Common myeloid progenitor, CD34-positive (primary cell): ENCODE data around the gene NCS1.

Experiments used
- CTCF ChIA-PET: fragments of 350-600 bp; sonication (Branson Sonifier 250); formaldehyde crosslinking; loops from one replicate; lab custom pipeline; 2021; ENCODE audit warnings: antibody characterized with exemption; lab: Charles Lee
- POLR2A ChIA-PET: fragments of 350-600 bp; sonication (Branson Sonifier 250); formaldehyde crosslinking; loops from one replicate; lab custom pipeline; 2021; ENCODE audit warnings: antibody characterized with exemption; lab: Charles Lee
- DNase-seq, 3 donors: peaks; one replicate each; pipeline versions ENCODE4 v3.0.0 to v3.0.0-alpha.2; 2013
- H3K27ac ChIP-seq, 2 experiments: 1 replicate in 1 of 2; 2 replicates in 1 of 2; pipeline ENCODE4 v1.7.0; 2013; ENCODE audit warnings: inconsistent platforms in 2 of 2, low read length in 2 of 2, mild to moderate bottlenecking in 2 of 2, low read depth in 1 of 2, moderate library complexity in 1 of 2; ENCODE audit not compliant: severe bottlenecking in 2 of 2, insufficient read depth in 1 of 2, poor library complexity in 1 of 2
- H3K27me3 ChIP-seq, 5 experiments: replicated peaks in 2 of 5; 1 replicate in 3 of 5; 2 replicates in 2 of 5; pipeline versions ENCODE4 v1.6.1 to v1.7.0; 2013; ENCODE audit warnings: low read length in 4 of 5, mild to moderate bottlenecking in 2 of 5, moderate library complexity in 2 of 5, inconsistent platforms in 1 of 5; ENCODE audit not compliant: insufficient read depth in 5 of 5, control insufficient read depth in 4 of 5
- H3K36me3 ChIP-seq, 4 experiments: 1 replicate in 2 of 4; 2 replicates in 2 of 4; pipeline versions ENCODE4 v1.6.1 to v1.7.0; 2013; ENCODE audit warnings: low read length in 3 of 4, control low read depth in 1 of 4, mild to moderate bottlenecking in 1 of 4; ENCODE audit not compliant: control insufficient read depth in 4 of 4, insufficient read depth in 4 of 4
- H3K4me1 ChIP-seq, 4 experiments: 1 replicate in 3 of 4; 2 replicates in 1 of 4; pipeline versions ENCODE4 v1.6.1 to v1.7.1; 2013; ENCODE audit warnings: low read length in 3 of 4, mild to moderate bottlenecking in 3 of 4, control low read depth in 1 of 4, inconsistent platforms in 1 of 4, moderate library complexity in 1 of 4; ENCODE audit not compliant: control insufficient read depth in 4 of 4, insufficient read depth in 4 of 4; ENCODE audit errors: control extremely low read depth in 1 of 4
- H3K4me3 ChIP-seq, 7 experiments: 1 replicate in 4 of 7; 2 replicates in 3 of 7; pipeline versions ENCODE4 v1.5.1 to v1.7.0; 2013; ENCODE audit warnings: mild to moderate bottlenecking in 7 of 7, low read length in 6 of 7, moderate library complexity in 6 of 7, inconsistent platforms in 2 of 7, low read depth in 2 of 7, control low read depth in 1 of 7; ENCODE audit not compliant: insufficient read depth in 4 of 7, control insufficient read depth in 1 of 7; ENCODE audit errors: extremely low read depth in 1 of 7
- H3K9me3 ChIP-seq, 5 experiments: 1 replicate in 4 of 5; 2 replicates in 1 of 5; pipeline versions ENCODE4 v1.6.1 to v1.7.1; 2013; ENCODE audit warnings: low read length in 4 of 5, mild to moderate bottlenecking in 2 of 5, inconsistent platforms in 1 of 5, low read depth in 1 of 5, moderate library complexity in 1 of 5; ENCODE audit not compliant: control insufficient read depth in 4 of 5, insufficient read depth in 2 of 5; ENCODE audit errors: control extremely low read depth in 1 of 5
- WGBS: methylation state at CpG from one replicate; pipeline ENCODE4 v1.1.5; 2013; ENCODE audit not compliant: insufficient coverage; 5-methylcytosine and 5-hydroxymethylcytosine counted together

NCS1 gene

GRCh38 chr9:130180516-130180915 is 8.3 kb downstream of the NCS1 start:
- no peaks in the 10 kb centered on the region for H3K4me1 ChIP-seq
- ChIA-PET CTCF (no interaction called here), POLR2A (no interaction called here)
- peaks cover 0 to 10% (median 0%) of the 10 kb centered on the region in 5 experiments for H3K27me3 ChIP-seq
- DNase-seq = no peak
- H3K4me3 ChIP-seq = no peak overlapping the region
- H3K36me3 ChIP-seq = no peaks in the 10 kb centered on the region
- H3K27ac ChIP-seq = no peak overlapping the region
- WGBS = 92% methylated on average over 10 of the region's 12 CpGs
- no peaks in the 10 kb centered on the region for H3K9me3 ChIP-seq

GRCh38 chr9:130181678-130182380 is 9.6 kb downstream of the NCS1 start:
- H3K36me3 ChIP-seq = no peaks in the 10 kb centered on the region
- H3K27me3 ChIP-seq = peaks cover 0 to 9% (median 0%) of the 10 kb centered on the region in 5 experiments
- H3K4me3 ChIP-seq = no peak overlapping the region
- DNase-seq = no peak
- H3K4me1 ChIP-seq = no peaks in the 10 kb centered on the region
- H3K27ac ChIP-seq = no peak overlapping the region
- ChIA-PET CTCF (no interaction called here), POLR2A (no interaction called here)
- 93% methylated on average over 19 of the region's 33 CpGs for WGBS
- H3K9me3 ChIP-seq = no peaks in the 10 kb centered on the region

GRCh38 chr9:130182381-130182909 is 10.2 kb downstream of the NCS1 start:
- Histone ChIP-seq H3K27me3 (peaks cover 0 to 9% (median 0%) of the 10 kb centered on the region in 5 experiments), H3K4me3 (no peak overlapping the region), H3K36me3 (no peaks in the 10 kb centered on the region), H3K27ac (no peak overlapping the region), H3K9me3 (no peaks in the 10 kb centered on the region), H3K4me1 (no peaks in the 10 kb centered on the region)
- ChIA-PET POLR2A (no interaction called here), CTCF (interaction anchor here (0.6 kb wide), 2 partner anchors 119 to 456 kb away, joined by 3 to 5 read pairs; no protein-coding TSS in a partner anchor)
- no peak for DNase-seq
- WGBS = 94% methylated on average over 12 of the region's 17 CpGs

DNA sequence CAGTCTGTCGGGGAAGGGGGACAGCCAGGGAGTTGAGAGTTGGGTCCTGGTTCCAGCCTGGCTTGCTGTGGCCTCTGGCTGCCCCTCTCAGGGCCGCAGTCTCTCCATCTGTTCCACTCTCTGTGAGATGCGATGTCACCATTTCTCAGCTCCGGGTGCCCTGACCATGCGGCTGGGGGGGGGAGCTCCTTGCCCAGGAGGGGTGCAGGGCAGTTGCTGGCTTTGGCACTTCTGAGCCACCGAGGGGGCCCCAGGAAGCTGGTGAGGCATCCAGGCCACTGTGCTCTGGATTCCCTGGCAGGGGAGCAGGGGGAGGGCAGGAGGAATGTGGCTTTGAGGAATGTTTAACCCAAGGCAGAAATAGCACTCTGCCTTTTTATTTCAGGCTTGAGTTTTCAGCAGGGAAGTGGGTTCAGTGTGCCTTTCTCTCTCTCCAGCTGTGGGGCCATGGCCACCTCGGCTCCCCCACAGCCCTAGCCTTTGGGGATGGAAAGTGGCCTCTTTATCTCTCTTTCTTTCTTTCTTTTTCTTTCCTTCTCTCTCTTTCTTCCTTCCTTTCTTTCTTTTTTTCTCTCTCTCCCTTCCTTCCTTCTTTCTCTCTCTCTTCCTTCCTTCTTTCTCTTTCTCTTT is 11.0 kb downstream of the NCS1 start:
- Histone ChIP-seq H3K27ac (no peak overlapping the region), H3K27me3 (peaks cover 0 to 6% (median 0%) of the 10 kb centered on the region in 5 experiments), H3K36me3 (no peaks in the 10 kb centered on the region), H3K4me1 (no peaks in the 10 kb centered on the region), H3K4me3 (no peak overlapping the region), H3K9me3 (no peaks in the 10 kb centered on the region)
- DNase-seq = no peak
- WGBS = 61% methylated on average over 6 of the region's 7 CpGs
- CTCF ChIA-PET = interaction anchor here (0.6 kb wide), 2 partner anchors 119 to 457 kb away, joined by 3 to 5 read pairs; no protein-coding TSS in a partner anchor
- POLR2A ChIA-PET = no interaction called here

DNA sequence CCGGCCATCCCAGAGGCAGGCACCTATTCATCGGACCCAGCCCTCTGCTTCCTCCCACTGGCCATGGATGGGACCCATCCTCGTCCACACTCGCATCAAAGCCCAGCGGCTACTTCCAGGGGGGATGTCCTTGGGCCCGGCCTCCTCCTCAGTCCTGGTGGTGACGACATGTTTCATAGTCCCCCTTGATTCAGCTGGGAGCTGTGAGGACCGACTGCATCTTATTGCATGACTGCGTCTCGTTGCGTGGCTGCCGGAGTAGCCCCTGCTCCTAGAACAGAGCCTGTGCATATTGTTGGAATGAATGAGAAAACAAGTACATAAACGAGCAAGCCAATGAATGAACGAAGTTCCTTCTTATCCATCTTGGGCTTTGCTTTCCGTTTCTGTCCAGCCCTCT is 12.8 kb downstream of the NCS1 start:
- no peak for DNase-seq
- 89% methylated on average over 15 of the region's 15 CpGs for WGBS
- H3K9me3 ChIP-seq = no peaks in the 10 kb centered on the region
- H3K27ac ChIP-seq = no peak overlapping the region
- peaks cover 0 to 6% (median 0%) of the 10 kb centered on the region in 5 experiments for H3K27me3 ChIP-seq
- H3K4me1 ChIP-seq = no peaks in the 10 kb centered on the region
- H3K4me3 ChIP-seq = no peak overlapping the region
- H3K36me3 ChIP-seq = no peaks in the 10 kb centered on the region
- CTCF ChIA-PET = no interaction called here
- POLR2A ChIA-PET = interaction anchor here (0.7 kb wide), 1 partner anchor 21 kb away, joined by 7 read pairs; no protein-coding TSS in a partner anchor

DNA sequence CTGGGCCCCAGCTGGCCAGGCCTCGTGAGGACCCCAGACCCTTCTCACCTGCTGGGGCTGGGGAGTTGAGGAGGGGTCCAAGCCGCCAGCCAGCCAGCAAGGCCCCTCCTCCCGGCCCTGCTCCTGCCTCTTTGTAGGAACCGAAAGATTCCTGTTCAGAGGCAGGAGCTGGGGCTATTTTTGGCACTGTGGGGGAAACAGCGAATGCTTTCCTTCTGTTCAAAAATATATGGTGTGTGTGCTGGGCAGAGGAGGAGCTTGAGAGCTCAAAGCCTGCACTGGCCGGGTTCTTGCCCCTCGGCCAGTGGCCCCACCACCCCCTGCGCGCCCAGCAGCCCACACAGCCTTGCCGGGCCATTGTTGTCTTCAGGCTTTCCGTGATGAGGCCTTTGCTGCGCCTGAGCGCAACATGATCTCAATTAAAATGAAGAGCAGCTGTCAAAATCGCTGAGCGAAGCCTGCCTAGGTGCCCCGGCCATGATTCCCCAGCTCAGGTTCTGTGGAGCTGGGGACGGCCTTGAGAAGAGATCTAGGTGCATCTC is 13.4 kb downstream of the NCS1 start:
- POLR2A ChIA-PET = interaction anchor here (0.7 kb wide), 1 partner anchor 20 kb away, joined by 7 read pairs; no protein-coding TSS in a partner anchor
- H3K27ac ChIP-seq = no peak overlapping the region

More for the DNA sequence above, 13.4 kb downstream of the NCS1 start:
- 82% methylated on average over 16 of the region's 17 CpGs for WGBS
- H3K36me3 ChIP-seq = no peaks in the 10 kb centered on the region
- H3K9me3 ChIP-seq = no peaks in the 10 kb centered on the region
- H3K4me1 ChIP-seq = no peaks in the 10 kb centered on the region
- no peak overlapping the region for H3K4me3 ChIP-seq
- DNase-seq = no peak
- peaks cover 0 to 3% (median 0%) of the 10 kb centered on the region in 5 experiments for H3K27me3 ChIP-seq
- CTCF ChIA-PET = no interaction called here
